ENCODE data around the gene ATF6.
"Not testable (repeated sequence)": the region's sequence is repeated elsewhere in the genome, so short reads cannot be mapped to it uniquely, and the experiment has no call there.

Gene ATF6, protein sequence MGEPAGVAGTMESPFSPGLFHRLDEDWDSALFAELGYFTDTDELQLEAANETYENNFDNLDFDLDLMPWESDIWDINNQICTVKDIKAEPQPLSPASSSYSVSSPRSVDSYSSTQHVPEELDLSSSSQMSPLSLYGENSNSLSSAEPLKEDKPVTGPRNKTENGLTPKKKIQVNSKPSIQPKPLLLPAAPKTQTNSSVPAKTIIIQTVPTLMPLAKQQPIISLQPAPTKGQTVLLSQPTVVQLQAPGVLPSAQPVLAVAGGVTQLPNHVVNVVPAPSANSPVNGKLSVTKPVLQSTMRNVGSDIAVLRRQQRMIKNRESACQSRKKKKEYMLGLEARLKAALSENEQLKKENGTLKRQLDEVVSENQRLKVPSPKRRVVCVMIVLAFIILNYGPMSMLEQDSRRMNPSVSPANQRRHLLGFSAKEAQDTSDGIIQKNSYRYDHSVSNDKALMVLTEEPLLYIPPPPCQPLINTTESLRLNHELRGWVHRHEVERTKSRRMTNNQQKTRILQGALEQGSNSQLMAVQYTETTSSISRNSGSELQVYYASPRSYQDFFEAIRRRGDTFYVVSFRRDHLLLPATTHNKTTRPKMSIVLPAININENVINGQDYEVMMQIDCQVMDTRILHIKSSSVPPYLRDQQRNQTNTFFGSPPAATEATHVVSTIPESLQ

GRCh38 chr1:161766102-161766981 lies at the start of gene ATF6:
Gene ATF6, plus strand, starts transcription at chr1:161766320. Its CDS starts 41 bp downstream, at chr1:161766361.
- DNase-seq (ENCODE audit: low spot score) = peak; percentile 97

DNA sequence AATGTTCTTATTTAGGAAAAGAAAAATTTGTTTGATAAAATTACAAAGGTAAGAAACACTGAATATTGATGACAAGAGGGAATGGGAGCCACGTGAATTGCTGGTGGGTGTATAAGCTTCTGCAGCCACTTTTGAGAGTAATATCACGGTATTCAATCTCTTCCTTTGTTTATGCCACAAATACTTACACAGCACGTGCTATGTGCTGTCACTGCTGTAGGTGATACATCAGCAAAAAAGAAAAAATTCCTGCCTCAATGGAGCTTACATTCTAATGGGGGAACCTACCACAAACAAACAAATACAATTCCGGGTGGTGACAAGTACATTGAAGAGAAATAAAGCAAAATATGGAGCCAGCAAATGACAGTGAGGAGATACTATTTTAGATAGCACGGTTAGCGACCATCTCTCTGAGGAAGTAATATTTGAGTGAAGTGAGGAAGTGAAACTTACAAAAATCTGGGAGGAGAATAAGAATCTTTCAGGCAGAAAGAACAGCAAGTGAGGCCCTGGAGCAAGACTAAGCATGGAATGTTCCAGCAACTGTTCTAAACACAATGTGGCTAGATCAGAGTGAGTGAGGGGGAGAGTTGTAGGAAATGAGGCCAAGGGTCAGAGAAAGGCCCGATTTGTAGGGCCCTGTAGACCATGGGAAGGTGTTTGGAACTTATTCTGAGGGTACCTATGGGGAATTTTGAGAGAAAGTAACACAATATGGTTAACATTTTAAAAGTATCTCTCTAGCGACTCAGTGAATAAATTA lies 47.4 kb upstream of the ATF6 start:
- DNase-seq (ENCODE audit: low spot score) = no peak

DNA sequence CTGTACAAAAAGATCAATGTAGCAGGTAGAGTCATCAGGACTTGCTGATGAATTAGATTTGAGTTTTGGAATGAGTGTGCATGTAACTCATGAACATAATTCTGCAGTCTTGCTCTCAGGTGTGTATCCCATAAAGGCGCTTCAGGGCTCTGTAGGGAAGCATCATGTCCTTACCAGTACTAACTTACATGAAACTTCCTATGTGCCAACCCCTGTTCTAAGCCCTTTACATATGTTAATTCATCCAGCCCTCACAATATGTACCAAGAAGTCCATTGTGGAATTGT lies 46.9 kb upstream of the ATF6 start:
- no peak for DNase-seq (ENCODE audit: low spot score)

GRCh38 chr1:161720422-161720821 lies 45.7 kb upstream of the ATF6 start:
- DNase-seq (ENCODE audit: low spot score) = no peak

DNA sequence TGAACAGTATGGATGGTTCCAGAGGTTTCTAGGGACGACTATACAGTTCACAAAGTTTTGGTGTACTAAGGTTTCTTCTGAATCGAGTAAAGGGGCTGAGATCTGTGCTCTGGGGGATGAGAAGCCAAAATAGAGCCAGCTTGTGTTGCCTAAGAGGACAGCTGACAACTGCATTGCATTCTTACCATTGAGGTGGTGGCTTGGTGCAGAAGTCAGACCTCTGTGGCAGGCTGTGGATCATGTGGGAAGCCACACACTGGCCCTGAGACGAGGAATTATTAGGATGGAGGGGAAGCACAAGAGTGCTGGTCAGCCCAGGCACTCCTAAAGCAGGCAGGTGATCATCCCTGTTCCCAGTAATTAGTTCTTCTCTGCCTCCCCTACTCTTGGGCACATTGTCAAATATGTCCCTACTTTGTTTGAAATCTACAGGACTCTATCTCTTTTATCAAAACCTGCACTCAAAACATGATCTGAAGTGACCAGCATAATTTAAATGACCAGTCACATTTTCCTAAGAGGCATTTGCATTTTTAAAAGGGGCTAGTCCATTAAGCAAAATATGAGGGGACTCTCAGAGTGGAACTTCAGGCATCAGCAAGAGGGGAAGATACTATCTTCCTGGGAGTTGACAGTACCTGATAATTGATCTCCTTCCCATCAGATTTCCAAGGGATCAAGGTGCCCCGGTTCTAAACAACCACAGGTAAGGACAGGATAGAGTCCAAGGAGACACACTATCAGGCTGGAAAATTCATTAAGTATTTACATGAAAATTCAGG lies 45.0 kb upstream of the ATF6 start, which contains the start of gene FCRLB:
FCRLB (plus strand) TSS at position 589 of the 782 bp plus-strand sequence. CDS start 1,129 bp downstream, outside the sequence.
- no peak for DNase-seq (ENCODE audit: low spot score)

- peak; percentile 71 for DNase-seq (ENCODE audit: low spot score)
These were observed 44.3 kb upstream of the ATF6 start for GRCh38 chr1:161721738-161722343.

- no peak for DNase-seq (ENCODE audit: low spot score)
These were observed 43.7 kb upstream of the ATF6 start for GRCh38 chr1:161722406-161722805.

DNA sequence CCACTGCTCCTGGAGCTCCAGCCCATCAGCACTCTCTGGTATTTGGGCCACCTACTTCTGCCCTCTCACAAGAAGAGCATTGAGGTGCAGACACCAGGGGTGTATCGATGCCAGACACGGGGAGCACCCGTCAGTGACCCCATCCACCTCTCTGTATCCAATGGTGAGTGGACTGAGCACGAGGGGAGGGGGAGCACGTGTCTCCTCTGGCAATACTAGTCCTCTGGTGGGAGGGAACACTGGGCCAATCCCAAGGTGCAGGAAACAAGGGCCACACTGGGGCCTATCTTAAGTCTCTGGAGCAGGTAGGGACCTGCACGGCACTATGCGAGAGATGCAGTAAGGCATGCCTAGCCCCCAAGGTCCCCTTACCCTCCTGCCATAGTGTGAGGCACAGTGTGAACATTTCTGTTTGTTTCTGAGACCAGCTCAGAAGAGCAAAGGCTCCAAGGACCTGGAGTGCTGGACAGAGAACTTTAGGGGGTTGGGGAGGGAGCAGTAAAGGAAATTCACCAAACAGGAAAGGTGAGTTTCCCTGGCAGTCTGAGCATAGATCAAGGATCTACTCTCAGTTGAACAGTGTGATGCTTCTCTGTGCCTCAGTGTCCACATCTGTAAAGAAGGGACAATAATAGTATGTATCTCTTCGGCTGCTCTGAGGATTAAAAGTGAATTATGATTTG lies 42.5 kb upstream of the ATF6 start:
- DNase-seq (ENCODE audit: low spot score) = no peak

GRCh38 chr1:161725258-161725907 lies 40.7 kb upstream of the ATF6 start:
- DNase-seq (ENCODE audit: low spot score) = not testable (repeated sequence)

DNA sequence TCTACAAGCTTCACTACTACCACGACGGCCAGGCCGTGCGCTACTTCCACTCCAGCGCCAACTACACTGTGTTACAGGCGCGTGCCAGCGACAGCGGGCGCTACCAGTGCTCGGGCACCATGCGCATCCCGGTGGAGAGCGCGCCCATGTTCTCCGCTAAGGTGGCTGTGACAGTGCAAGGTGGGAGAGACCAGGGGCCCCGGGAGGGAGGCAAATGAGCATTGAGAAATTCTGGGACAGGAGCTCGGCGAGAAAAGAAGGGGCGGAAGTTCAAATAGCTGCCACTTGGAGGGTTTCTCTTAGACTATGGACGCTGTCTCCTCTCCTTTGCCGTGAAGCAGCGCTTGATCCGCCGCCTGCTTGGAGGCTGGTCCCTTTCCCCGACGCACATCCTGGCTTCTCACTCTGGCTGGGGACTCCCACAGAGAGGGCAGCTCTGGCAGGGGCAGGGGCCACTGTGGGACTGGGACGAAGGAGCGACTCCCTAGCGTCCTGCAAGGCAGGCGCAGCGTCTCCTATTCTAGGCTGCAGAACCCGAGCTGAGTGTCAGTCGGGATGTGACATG lies 40.1 kb upstream of the ATF6 start:
- DNase-seq (ENCODE audit: low spot score) = peak; percentile 57

GRCh38 chr1:161726473-161727255 lies 39.5 kb upstream of the ATF6 start:
- peak; percentile 70 for DNase-seq (ENCODE audit: low spot score)

GRCh38 chr1:161727256-161727924 lies 38.7 kb upstream of the ATF6 start:
- no peak for DNase-seq (ENCODE audit: low spot score)

- no peak for DNase-seq (ENCODE audit: low spot score)
These were observed 37.5 kb upstream of the ATF6 start for GRCh38 chr1:161728376-161729226.

GRCh38 chr1:161730050-161730564 lies 36.0 kb upstream of the ATF6 start:
- DNase-seq (ENCODE audit: low spot score) = peak; percentile 78

GRCh38 chr1:161731241-161731640 lies 34.9 kb upstream of the ATF6 start:
- DNase-seq (ENCODE audit: low spot score) = no peak

GRCh38 chr1:161731981-161732718 lies 34.0 kb upstream of the ATF6 start:
- no peak for DNase-seq (ENCODE audit: low spot score)

Measured in RKO (cell line).